Neuronal stem cell (in vitro differentiated cells): ENCODE data around the gene MBTD1.

ENCODE experiments used
- DNase-seq: peaks from one replicate; pipeline ENCODE4 v3.0.0-alpha.2; 2013; ENCODE audit warnings: low spot score
- H2AFZ ChIP-seq: one replicate; pipeline ENCODE4 v1.6.1; 2013; ENCODE audit warnings: mild to moderate bottlenecking, low read length, inconsistent platforms
- H2AK5ac ChIP-seq: 2 replicates; pipeline ENCODE4 v1.6.1; 2013; ENCODE audit warnings: low read depth, mild to moderate bottlenecking, inconsistent platforms, low read length, moderate library complexity, mixed read lengths
- H2BK120ac ChIP-seq: 2 replicates; pipeline ENCODE4 v1.6.1; 2013; ENCODE audit warnings: low read depth, mild to moderate bottlenecking, inconsistent platforms, low read length, moderate library complexity, mixed read lengths
- H2BK12ac ChIP-seq: one replicate; pipeline ENCODE4 v1.6.1; 2013; ENCODE audit warnings: low read length, inconsistent platforms
- H2BK15ac ChIP-seq: 2 replicates; pipeline ENCODE4 v1.6.1; 2013; ENCODE audit warnings: mild to moderate bottlenecking, low read length, inconsistent platforms, mixed read lengths
- H2BK5ac ChIP-seq: one replicate; pipeline ENCODE4 v1.6.1; 2013; ENCODE audit warnings: inconsistent platforms, mild to moderate bottlenecking, low read length, moderate library complexity
- H3K14ac ChIP-seq: one replicate; pipeline ENCODE4 v1.6.1; 2013; ENCODE audit warnings: low read length, inconsistent platforms
- H3K18ac ChIP-seq: 2 replicates; pipeline ENCODE4 v1.6.1; 2013; ENCODE audit warnings: low read length, inconsistent platforms
- H3K23ac ChIP-seq: 2 replicates; pipeline ENCODE4 v1.6.1; 2013; ENCODE audit warnings: low read depth, mild to moderate bottlenecking, mixed read lengths, low read length, inconsistent platforms; ENCODE audit not compliant: poor library complexity
- H3K27ac ChIP-seq: replicated peaks from 3 replicates; pipeline ENCODE4 v1.5.1; 2013; ENCODE audit warnings: low read length, inconsistent platforms
- H3K27me3 ChIP-seq, 3 experiments: 2 replicates each; pipeline ENCODE4 v1.6.1; 2013; ENCODE audit warnings: low read length in 3 of 3, mild to moderate bottlenecking in 2 of 3, inconsistent platforms in 1 of 3, low read depth in 1 of 3, mixed read lengths in 1 of 3, moderate library complexity in 1 of 3; ENCODE audit not compliant: control insufficient read depth in 3 of 3, insufficient read depth in 3 of 3
- H3K36me3 ChIP-seq, 2 donors: replicated peaks in 1 of 2; 2 replicates each; pipeline ENCODE4 v1.6.1; 2013; ENCODE audit warnings: low read length in 2 of 2; ENCODE audit not compliant: control insufficient read depth in 2 of 2, insufficient read depth in 2 of 2
- H3K4ac ChIP-seq: 2 replicates; pipeline ENCODE4 v1.6.1; 2013; ENCODE audit warnings: inconsistent platforms, mild to moderate bottlenecking, low read length, moderate library complexity
- H3K4me1 ChIP-seq, 2 donors: 1 replicate in 1 of 2; 2 replicates in 1 of 2; pipeline ENCODE4 v1.6.1; 2013; ENCODE audit warnings: low read length in 2 of 2, low read depth in 1 of 2; ENCODE audit not compliant: control insufficient read depth in 2 of 2, insufficient read depth in 1 of 2
- H3K4me2 ChIP-seq: one replicate; pipeline ENCODE4 v1.6.1; 2013; ENCODE audit warnings: mild to moderate bottlenecking, low read length, inconsistent platforms; ENCODE audit not compliant: insufficient read depth, poor library complexity, severe bottlenecking
- H3K4me3 ChIP-seq, 2 donors: 2 replicates each; pipeline ENCODE4 v1.5.1; 2013; ENCODE audit warnings: low read length in 2 of 2, mild to moderate bottlenecking in 2 of 2, inconsistent platforms in 1 of 2, moderate library complexity in 1 of 2
- H3K79me1 ChIP-seq: one replicate; pipeline ENCODE4 v1.6.1; 2013; ENCODE audit warnings: low read depth, mild to moderate bottlenecking, inconsistent platforms, low read length, moderate library complexity
- H3K9ac ChIP-seq: one replicate; pipeline ENCODE4 v1.6.1; 2013; ENCODE audit warnings: mild to moderate bottlenecking, low read depth, low read length, inconsistent platforms; ENCODE audit not compliant: poor library complexity
- H3K9me3 ChIP-seq, 2 donors: replicated peaks in 1 of 2; 2 replicates each; pipeline versions ENCODE3 to v1.6.1; 2013; ENCODE audit warnings: low read length in 2 of 2, mild to moderate bottlenecking in 2 of 2, inconsistent platforms in 1 of 2, low read depth in 1 of 2, mixed read lengths in 1 of 2, moderate library complexity in 1 of 2; ENCODE audit not compliant: control insufficient read depth in 2 of 2, insufficient read depth in 1 of 2
- H4K8ac ChIP-seq: one replicate; pipeline ENCODE4 v1.6.1; 2013; ENCODE audit warnings: low read depth, mild to moderate bottlenecking, inconsistent platforms, low read length, moderate library complexity
- H4K91ac ChIP-seq: one replicate; pipeline ENCODE4 v1.6.1; 2013; ENCODE audit warnings: low read length, low read depth, mild to moderate bottlenecking, inconsistent platforms; ENCODE audit not compliant: poor library complexity
- WGBS, 2 donors: extraction: QIAGEN DNeasy Blood & Tissue Kit; methylation state at CpG; one replicate each; pipeline ENCODE4 v1.1.7; 2013; ENCODE audit warnings: missing lambda C conversion rate in 2 of 2, mixed read lengths in 1 of 2; ENCODE audit not compliant: insufficient read length in 2 of 2, insufficient replicate concordance in 1 of 2; ENCODE audit errors: extremely low coverage in 2 of 2; 5-methylcytosine and 5-hydroxymethylcytosine counted together

Gene MBTD1

DNA sequence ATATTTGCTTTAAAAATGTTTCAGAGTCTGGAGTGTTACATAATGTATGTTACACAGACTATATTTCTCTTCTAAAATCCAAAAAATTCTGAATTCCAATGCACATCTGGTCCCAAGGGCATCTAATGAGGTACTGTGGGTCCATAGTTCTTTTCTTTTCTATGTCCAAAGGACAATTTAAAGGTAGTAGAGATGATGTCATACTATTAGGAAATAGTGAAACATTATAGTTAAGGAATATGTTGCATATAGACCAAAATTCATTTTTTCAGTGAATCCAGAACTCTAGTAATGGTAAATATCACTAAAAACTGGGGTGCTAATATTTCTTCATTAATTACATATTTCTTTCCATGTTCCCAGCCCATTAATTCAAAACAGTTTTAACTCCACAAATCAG is 70.7 kb downstream of the MBTD1 start:
- Histone ChIP-seq H3K4me3 (no peak overlapping the region), H3K9me3 (no peaks in the 10 kb centered on the region), H3K27me3 (no peaks in the 10 kb centered on the region), H2AK5ac (no peak overlapping the region), H2BK120ac (no peak overlapping the region), H3K4ac (no peak overlapping the region), H3K27ac (no peak overlapping the region), H3K36me3 (peaks cover 20 to 95% of the 10 kb centered on the region in 2 donors), H3K23ac (no peak overlapping the region), H3K4me1 (no peaks in the 10 kb centered on the region), H4K91ac (no peak overlapping the region), H3K14ac (no peak overlapping the region), H4K8ac (no peak overlapping the region), H2BK5ac (no peak overlapping the region), H2BK12ac (no peak overlapping the region), H3K18ac (no peak overlapping the region), H2BK15ac (no peak overlapping the region), H3K9ac (no peak overlapping the region), H3K79me1 (no peaks in the 10 kb centered on the region), H3K4me2 (no peak overlapping the region), H2AFZ (no peak overlapping the region)
- DNase-seq = no peak

DNA sequence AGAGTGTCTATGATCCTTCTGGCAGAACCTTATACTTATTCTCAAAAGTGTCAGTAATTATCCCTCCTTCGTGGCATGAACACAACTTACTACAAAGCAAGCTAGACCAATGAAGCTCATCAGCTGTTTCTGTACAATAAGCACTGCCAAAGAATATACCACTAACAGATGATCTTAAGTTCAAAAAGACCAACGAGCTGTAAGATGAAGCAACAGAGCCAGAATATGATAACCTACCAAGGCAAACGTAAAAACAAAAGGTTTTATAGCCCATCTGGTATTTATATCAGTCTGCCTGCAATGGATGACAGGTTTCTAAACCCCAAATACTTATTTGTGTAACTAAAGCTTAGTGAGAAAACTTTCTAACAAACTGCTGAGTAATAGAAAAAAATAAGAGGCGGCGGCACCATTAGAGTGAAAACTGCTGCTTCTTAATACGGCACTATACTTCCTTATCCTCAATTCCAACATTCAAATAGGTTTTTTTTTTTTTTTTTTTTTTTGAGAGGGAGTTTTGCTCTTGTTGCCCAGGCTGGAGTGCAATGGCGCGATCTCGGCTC is 71.5 kb downstream of the MBTD1 start:
- H3K4ac ChIP-seq = no peak overlapping the region
- H2BK12ac ChIP-seq = no peak overlapping the region
- WGBS, 2 donors = no CpG with 5 or more reads among the region's 9 CpGs
- H4K8ac ChIP-seq = no peak overlapping the region
- no peak overlapping the region for H2BK5ac ChIP-seq
- H3K27me3 ChIP-seq = no peaks in the 10 kb centered on the region
- H3K9ac ChIP-seq = no peak overlapping the region
- H3K4me3 ChIP-seq = no peak overlapping the region
- H3K9me3 ChIP-seq = no peaks in the 10 kb centered on the region
- no peak overlapping the region for H2BK15ac ChIP-seq
- no peak overlapping the region for H4K91ac ChIP-seq
- no peak overlapping the region for H3K23ac ChIP-seq
- H3K4me2 ChIP-seq = no peak overlapping the region
- H2BK120ac ChIP-seq = no peak overlapping the region
- H3K18ac ChIP-seq = no peak overlapping the region
- H3K36me3 ChIP-seq = peaks cover 18 to 95% of the 10 kb centered on the region in 2 donors
- no peaks in the 10 kb centered on the region for H3K79me1 ChIP-seq
- H2AK5ac ChIP-seq = no peak overlapping the region
- no peak overlapping the region for H2AFZ ChIP-seq
- no peaks in the 10 kb centered on the region for H3K4me1 ChIP-seq
- no peak overlapping the region for H3K27ac ChIP-seq
- no peak for DNase-seq
- H3K14ac ChIP-seq = no peak overlapping the region

DNA sequence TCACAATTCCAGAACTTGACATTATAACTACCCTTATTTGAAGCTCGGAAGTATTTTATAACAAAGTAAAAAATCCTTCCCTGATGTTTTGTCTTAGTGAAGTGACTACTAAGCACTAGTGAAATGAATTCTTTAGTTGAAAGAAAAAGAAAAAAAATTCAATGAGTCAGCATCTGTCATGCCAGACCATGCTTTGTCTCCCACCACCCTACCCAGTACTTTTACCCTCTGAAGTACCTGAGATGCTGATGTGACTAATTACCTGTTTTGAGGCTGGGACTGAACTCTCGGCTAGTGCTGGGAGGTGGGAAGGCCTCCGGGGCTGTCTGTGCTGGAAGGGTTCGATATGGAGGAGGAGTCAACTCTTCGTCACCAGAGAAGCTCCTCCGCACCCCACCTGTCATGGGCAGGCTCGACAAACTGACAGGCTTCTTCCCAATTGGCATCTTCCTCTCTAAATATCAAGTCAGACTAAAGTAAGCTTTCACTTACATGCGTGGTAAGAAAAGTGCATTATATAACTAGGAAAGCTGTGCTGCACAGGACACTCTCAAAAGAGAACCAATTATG is 74.0 kb downstream of the MBTD1 start:
- Histone ChIP-seq H3K9me3 (no peaks in the 10 kb centered on the region), H3K9ac (no peak overlapping the region), H3K23ac (no peak overlapping the region), H3K36me3 (peaks cover 23 to 95% of the 10 kb centered on the region in 2 donors), H2BK12ac (no peak overlapping the region), H3K79me1 (no peaks in the 10 kb centered on the region), H3K27me3 (no peaks in the 10 kb centered on the region), H2AFZ (no peak overlapping the region), H3K18ac (no peak overlapping the region), H3K4me2 (no peak overlapping the region), H4K91ac (no peak overlapping the region), H4K8ac (no peak overlapping the region), H3K4me1 (no peaks in the 10 kb centered on the region), H3K27ac (no peak overlapping the region), H2AK5ac (no peak overlapping the region), H2BK15ac (no peak overlapping the region), H3K14ac (no peak overlapping the region), H2BK5ac (no peak overlapping the region), H2BK120ac (no peak overlapping the region), H3K4me3 (no peak overlapping the region), H3K4ac (no peak overlapping the region)
- DNase-seq = no peak
- no CpG with 5 or more reads among the region's 8 CpGs for WGBS, 2 donors

GRCh38 chr17:51184124-51184523 is 75.7 kb downstream of the MBTD1 start:
- Histone ChIP-seq H2AK5ac (no peak overlapping the region), H3K9ac (no peak overlapping the region), H3K79me1 (no peaks in the 10 kb centered on the region), H3K18ac (no peak overlapping the region), H3K27ac (no peak overlapping the region), H3K36me3 (peaks cover 22 to 93% of the 10 kb centered on the region in 2 donors), H3K27me3 (no peaks in the 10 kb centered on the region), H3K23ac (no peak overlapping the region), H2BK120ac (no peak overlapping the region), H3K9me3 (no peaks in the 10 kb centered on the region), H2BK5ac (no peak overlapping the region), H2BK12ac (no peak overlapping the region), H3K4me1 (no peaks in the 10 kb centered on the region), H4K8ac (no peak overlapping the region), H2AFZ (no peak overlapping the region), H3K14ac (no peak overlapping the region), H3K4me3 (no peak overlapping the region), H3K4ac (no peak overlapping the region), H4K91ac (no peak overlapping the region), H3K4me2 (no peak overlapping the region), H2BK15ac (no peak overlapping the region)
- WGBS, 2 donors = no CpG with 5 or more reads among the region's 1 CpG
- no peak for DNase-seq
